SJSA1 (cell line): Measurements from ENCODE around the gene MYBPH. TPM values are rescaled to one million over a fixed set of nuclear protein-coding genes. Genes with fewer than 3 reads are reported as not detected.
A peak's percentile ranks its signal among the peaks of the same experiment; 100 is the strongest.

Source experiments
- DNase-seq, 2 experiments: peaks; one replicate each; pipeline ENCODE4 v3.0.0-alpha.2; 2015 to 2020; ENCODE audit warnings: low spot score in 2 of 2, low read depth in 1 of 2
- H3K27ac ChIP-seq: fragments of 250-450 bp; sonication (Bioruptor Pico); 2 replicates; pipeline ENCODE4 v1.5.1; 2020; ENCODE audit warnings: mild to moderate bottlenecking, moderate library complexity
- H3K27me3 ChIP-seq: fragments of 250-450 bp; sonication (Bioruptor Pico); replicated peaks from 2 replicates; pipeline ENCODE4 v1.5.1; 2020; ENCODE audit warnings: mild to moderate bottlenecking, moderate library complexity
- H3K36me3 ChIP-seq: fragments of 250-450 bp; sonication (Bioruptor Pico); 2 replicates; pipeline ENCODE4 v1.5.1; 2020; ENCODE audit warnings: mild to moderate bottlenecking
- H3K4me1 ChIP-seq: fragments of 250-450 bp; sonication (Bioruptor Pico); replicated peaks from 2 replicates; pipeline ENCODE4 v1.6.1; 2021; ENCODE audit warnings: mild to moderate bottlenecking
- H3K4me3 ChIP-seq: fragments of 250-450 bp; sonication (Bioruptor Pico); 2 replicates; pipeline ENCODE4 v1.5.1; 2020; ENCODE audit warnings: mild to moderate bottlenecking
- H3K9me3 ChIP-seq: fragments of 250-450 bp; sonication (Bioruptor Pico); replicated peaks from 2 replicates; pipeline ENCODE4 v1.5.1; 2020; ENCODE audit warnings: mild to moderate bottlenecking
- total RNA-seq: library from RNA; depleted of rRNA; stranded (reverse); fragments of >200 nt; shearing (Covaris generic); gene quantifications from 2 replicates; pipeline ENCODE4 v1.2.3, GENCODE V29; 2014; rRNA removed

The MYBPH gene
- total RNA-seq, 1 experiment from 2014 or later, result not detected

DNA sequence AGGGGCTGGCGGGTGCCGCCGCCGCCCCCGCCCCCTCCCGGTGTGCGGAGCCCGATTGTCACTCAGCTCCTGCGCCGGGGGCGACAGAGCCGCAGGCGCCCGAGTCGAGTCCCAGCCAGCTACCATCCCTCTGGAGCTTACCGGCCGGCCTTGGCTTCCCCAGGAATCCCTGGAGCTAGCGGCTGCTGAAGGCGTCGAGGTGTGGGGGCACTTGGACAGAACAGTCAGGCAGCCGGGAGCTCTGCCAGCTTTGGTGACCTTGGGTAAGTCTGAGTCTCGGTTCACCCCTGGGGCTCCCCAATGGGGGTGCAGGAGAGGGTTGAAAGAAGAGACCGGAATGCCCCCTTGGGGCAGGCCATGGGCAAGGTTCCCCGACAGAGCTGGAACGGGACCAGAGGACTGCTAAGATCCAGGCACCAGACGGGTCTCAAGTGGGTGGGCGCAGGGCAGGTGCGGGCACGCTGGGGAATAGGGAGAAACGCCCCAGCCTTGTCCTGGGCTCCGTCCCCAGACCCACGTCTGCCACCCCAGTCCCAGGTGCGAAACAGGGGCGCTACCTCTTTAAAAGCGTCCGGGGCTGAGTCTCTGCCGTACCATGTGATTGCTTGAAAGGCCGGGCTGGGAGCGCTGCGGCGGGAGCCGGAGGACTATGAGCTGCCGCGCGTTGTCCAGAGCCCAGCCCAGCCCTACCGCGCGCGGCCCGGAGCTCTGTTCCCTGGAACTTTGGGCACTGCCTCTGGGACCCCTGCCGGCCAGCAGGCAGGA is 47.8 kb downstream of the MYBPH start, which contains the start of gene ADORA1:
ADORA1 (plus strand) TSS at position 61 of the 765 bp plus-strand sequence. CDS start 1,116 bp downstream, outside the sequence.
- H3K4me1 ChIP-seq, result no peaks in the 10 kb centered on the region; the same call in 1 of the 2 replicates
- no peak within 1 kb of the TSS for H3K27ac ChIP-seq
- H3K27me3 ChIP-seq, result peaks cover 59% of the 10 kb centered on the region
- no peaks in the 10 kb centered on the region for H3K9me3 ChIP-seq
- H3K36me3 ChIP-seq, result no peaks in the 10 kb centered on the region
- H3K4me3 ChIP-seq, result no peak within 1 kb of the TSS
- peak in 1 of 2 experiments; percentile 40 for DNase-seq

DNA sequence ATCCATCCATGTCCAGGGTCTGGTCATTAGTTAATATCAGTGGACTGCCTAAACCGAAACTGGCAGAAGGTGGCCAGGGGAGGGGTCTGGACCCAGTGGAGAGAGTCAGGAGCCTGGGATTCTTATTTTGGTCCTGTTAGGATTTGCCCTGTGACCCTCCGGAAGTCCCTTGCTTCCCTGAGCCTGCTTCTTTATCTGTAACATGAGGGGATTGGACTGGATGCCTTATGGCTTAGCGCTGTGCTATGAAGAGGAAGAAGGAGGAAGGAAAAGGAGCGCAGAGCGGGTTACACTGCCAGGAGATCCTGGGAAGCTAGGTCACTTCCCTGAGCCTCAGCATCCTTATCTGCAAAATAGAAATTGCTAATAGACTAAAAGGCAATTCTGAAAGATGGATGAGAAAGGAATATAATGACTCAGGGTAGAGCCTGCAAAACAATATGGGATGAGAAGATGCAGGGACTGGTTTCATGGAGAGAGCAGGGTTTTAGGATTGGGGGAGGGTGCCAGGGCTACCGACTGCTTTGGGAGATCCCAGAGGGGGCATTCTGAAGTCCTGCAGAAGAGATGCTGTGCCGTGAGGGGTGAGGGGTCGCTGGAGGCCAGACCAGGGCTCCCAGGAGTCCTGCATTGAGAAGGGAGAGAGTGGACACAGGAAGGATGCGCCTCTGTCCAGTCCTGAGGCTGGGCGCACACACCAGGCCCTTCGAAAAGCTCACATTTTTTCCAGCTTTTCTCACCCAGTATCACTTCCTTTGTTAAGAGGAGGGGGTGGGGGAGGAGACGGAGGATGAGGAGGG is 48.6 kb downstream of the MYBPH start:
- H3K4me1 ChIP-seq, result no peaks in the 10 kb centered on the region; the same call in 1 of the 2 replicates
- peak in 1 of 2 experiments; percentile 16 for DNase-seq
- no peaks in the 10 kb centered on the region for H3K36me3 ChIP-seq
- H3K4me3 ChIP-seq, result no peak overlapping the region
- H3K27ac ChIP-seq, result no peak overlapping the region
- H3K9me3 ChIP-seq, result no peaks in the 10 kb centered on the region
- H3K27me3 ChIP-seq, result peaks cover 63% of the 10 kb centered on the region

GRCh38 chr1:203126151-203126865 is 49.3 kb downstream of the MYBPH start:
- Histone ChIP-seq H3K27ac (no peak overlapping the region), H3K27me3 (peaks cover 67% of the 10 kb centered on the region), H3K36me3 (no peaks in the 10 kb centered on the region), H3K4me3 (no peak overlapping the region), H3K4me1 (no peaks in the 10 kb centered on the region; the same call in 1 of the 2 replicates), H3K9me3 (no peaks in the 10 kb centered on the region)
- DNase-seq, result peak in 1 of 2 experiments; percentile 18

DNA sequence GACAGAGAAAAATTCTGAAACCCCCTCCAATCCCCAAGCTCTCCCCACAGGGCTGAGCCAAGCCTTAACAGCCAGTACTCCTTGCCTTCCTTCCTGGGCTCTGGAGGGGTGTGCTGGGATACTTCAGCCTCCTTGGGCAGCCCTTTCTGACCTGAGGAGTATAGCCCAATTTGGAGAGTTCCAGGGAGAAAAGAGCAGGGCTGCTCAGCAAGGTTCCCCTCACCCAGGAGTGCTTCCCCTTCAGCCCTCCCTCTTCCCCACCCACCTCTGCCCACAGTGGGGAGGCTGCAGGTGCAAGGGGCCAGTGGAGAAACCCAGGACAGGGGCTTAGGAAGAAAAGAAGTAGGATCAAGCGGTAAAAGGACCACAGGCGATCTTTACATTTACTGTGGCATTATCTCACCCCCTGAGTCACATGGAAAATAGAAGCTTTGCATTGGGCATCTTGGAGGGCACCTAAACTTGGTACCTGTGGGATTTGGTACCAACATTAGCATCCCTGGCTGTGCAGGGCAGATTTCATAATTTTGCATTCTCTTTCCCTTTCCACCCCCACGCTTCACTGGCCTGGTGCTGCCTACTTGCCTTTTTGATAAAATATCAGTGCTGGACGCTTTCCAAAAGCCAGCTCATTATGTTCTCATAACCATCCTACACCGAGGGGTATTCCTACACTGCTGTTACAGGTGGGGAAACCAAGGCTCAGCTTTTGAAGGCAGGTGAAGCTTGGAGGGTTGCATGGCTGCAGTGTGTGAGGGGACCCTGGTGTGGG is 50.9 kb downstream of the MYBPH start:
- Histone ChIP-seq H3K27ac (no peak overlapping the region), H3K4me3 (no peak overlapping the region), H3K9me3 (no peaks in the 10 kb centered on the region), H3K36me3 (no peaks in the 10 kb centered on the region), H3K4me1 (no peaks in the 10 kb centered on the region; the same call in 1 of the 2 replicates), H3K27me3 (peaks cover 59% of the 10 kb centered on the region)
- peak in 1 of 2 experiments; percentile 21 for DNase-seq

GRCh38 chr1:203124011-203124410 is 51.6 kb downstream of the MYBPH start:
- Histone ChIP-seq H3K27me3 (peaks cover 59% of the 10 kb centered on the region), H3K4me1 (no peaks in the 10 kb centered on the region; the same call in 1 of the 2 replicates), H3K9me3 (no peaks in the 10 kb centered on the region), H3K4me3 (no peak overlapping the region), H3K27ac (no peak overlapping the region), H3K36me3 (no peaks in the 10 kb centered on the region)
- DNase-seq, result peak in 1 of 2 experiments; percentile 25

DNA sequence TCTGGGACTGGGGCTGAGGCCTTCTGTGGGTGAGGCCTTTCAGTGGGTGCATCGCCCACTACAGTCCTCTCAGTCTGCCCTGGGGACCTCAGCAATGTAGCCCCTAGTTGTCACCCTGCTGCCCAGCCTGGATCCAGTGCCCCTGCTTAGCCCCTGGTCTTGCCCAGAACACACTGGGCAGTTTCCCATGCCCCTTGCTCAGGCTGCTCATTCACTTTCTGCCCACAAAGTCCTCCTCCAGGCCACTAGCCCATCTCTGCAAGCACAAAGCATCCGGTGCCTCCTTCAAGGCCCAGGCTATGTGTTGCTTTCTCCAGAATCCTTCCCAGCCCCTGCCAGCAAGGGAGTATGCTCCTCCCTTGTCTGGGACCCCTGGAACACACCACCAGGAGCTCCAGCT is 53.5 kb downstream of the MYBPH start:
- Histone ChIP-seq H3K4me1 (peaks cover 4% of the 10 kb centered on the region; the same call in 1 of the 2 replicates), H3K27ac (no peak overlapping the region), H3K9me3 (no peaks in the 10 kb centered on the region), H3K4me3 (no peak overlapping the region), H3K27me3 (peaks cover 58% of the 10 kb centered on the region), H3K36me3 (no peaks in the 10 kb centered on the region)
- DNase-seq, result peak in 1 of 2 experiments; percentile 19

DNA sequence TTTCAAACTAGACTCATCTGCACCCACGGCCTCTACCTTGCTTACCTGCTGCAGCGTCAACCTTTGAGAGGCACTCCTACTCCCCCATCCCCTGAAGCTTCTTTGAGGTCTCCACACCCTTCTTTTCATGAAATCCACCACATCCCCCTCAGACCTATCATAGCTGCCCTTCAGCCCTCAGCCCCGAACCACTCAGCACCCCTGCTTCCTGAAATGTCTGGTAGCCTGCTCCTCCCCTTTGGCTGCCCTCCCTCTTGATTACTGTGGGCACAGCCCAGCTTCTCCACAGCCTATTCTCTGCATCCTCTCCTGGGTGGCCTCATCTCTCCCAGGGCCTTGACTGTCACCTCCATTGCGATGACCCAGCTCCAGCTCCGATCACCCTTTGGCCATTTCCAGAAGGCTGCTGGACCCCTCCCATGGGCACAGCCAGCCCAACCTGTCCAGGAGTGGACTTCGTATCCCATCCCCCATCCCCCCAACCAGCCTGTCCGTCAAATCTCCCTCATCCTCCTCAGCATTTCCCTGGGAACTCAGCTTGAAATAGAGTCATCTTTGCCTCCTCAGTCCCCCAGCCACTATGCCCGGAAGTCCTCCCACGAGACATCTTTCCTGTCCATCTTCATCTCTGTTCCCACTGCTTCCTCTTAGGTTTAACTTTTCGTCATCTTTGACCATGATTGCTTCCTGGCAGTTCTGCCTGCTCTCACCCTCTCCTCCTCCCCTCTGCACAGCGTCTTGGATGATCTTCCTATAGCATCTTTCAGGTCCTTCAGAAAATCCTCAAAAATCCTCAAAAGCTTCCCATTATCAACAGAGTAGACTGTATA is 54.2 kb downstream of the MYBPH start:
- Histone ChIP-seq H3K36me3 (no peaks in the 10 kb centered on the region), H3K27me3 (peaks cover 55% of the 10 kb centered on the region), H3K27ac (no peak overlapping the region), H3K4me3 (no peak overlapping the region), H3K9me3 (no peaks in the 10 kb centered on the region), H3K4me1 (peaks cover 4% of the 10 kb centered on the region; the same call in 1 of the 2 replicates)
- DNase-seq, result peak in 1 of 2 experiments; percentile 34

DNA sequence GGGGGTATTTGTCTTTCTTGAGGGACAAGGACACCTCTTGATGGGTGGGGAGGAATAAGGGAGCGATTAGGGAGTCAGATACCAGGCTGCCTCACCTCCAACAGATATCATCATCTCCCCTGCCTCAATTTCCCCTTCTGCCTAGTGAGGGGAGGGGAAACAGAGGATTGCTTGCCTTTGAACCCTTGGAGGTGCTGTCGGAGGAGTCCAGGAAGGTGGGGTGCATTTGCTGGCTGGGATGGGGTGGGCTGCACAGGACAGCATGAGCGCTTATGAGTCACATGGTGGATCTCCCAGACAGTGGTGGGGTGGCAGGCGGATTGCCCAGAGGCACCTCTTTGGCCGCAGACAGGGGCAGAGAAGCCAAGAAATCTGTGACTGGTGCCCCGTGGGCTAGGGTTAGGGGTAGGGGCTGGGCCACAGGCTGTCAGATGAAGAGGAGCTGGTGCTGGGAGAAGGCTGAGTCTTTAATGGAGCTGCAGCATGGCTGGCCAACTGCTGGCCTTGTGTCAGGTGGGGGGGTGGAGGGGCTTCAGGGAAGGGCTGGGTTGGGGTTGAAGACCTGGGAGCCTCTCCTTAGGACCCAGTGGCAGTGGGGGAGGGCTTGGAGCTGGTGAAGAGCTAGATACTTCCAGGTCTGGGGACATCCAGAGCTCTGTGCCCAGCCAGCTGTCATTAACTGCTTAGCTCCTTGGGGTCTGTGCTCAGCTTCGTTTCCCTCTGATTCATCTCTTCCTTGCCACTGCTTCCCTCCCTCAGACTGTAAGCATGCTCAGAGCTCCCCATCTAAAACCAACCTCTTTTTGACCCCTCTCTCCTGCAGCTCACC is 55.1 kb downstream of the MYBPH start:
- Histone ChIP-seq H3K27ac (no peak overlapping the region), H3K27me3 (peaks cover 57% of the 10 kb centered on the region), H3K9me3 (no peaks in the 10 kb centered on the region), H3K36me3 (no peaks in the 10 kb centered on the region), H3K4me1 (peaks cover 4% of the 10 kb centered on the region; the same call in 1 of the 2 replicates), H3K4me3 (no peak overlapping the region)
- DNase-seq, result peak in 1 of 2 experiments; percentile 30

Other genes with a start within 250 kb of the MYBPH start
- gene KLHL12, start 248.6 kb downstream of the MYBPH start, total RNA-seq, result 21.6 and 28.9 TPM in 2 replicates
- 126 and 129 TPM in 2 replicates for gene ADIPOR1, start 217.5 kb downstream of the MYBPH start, total RNA-seq
- 25.6 and 33.2 TPM in 2 replicates for gene CYB5R1, start 208.6 kb downstream of the MYBPH start, total RNA-seq
- 88.4 and 109 TPM in 2 replicates for gene TMEM183A, start 168.5 kb downstream of the MYBPH start, total RNA-seq
- gene PPFIA4, start 149.3 kb downstream of the MYBPH start, total RNA-seq, result not detected in 2 replicates
- gene MYOG, start 89.8 kb downstream of the MYBPH start, total RNA-seq, result not detected in 2 replicates
- not detected in 2 replicates for gene ADORA1, start 48.1 kb downstream of the MYBPH start, total RNA-seq
- gene CHI3L1, start 10.9 kb upstream of the MYBPH start, total RNA-seq, result not detected in 2 replicates
- not detected in 2 replicates for gene CHIT1, start 53.8 kb upstream of the MYBPH start, total RNA-seq
- 4.0 and 6.6 TPM in 2 replicates for gene BTG2, start 129.7 kb upstream of the MYBPH start, total RNA-seq
- 0.66 and 0.87 TPM in 2 replicates for gene FMOD, start 175.3 kb upstream of the MYBPH start, total RNA-seq